HG03196 (cell line): ENCODE measurements around the gene CHAF1A.

Source experiments
- ATAC-seq: cut with Tn5 transposase; IDR thresholded peaks from one replicate; pipeline ENCODE4 v1.9.1; 2021; ENCODE audit not compliant: unreplicated experiment

Gene CHAF1A

GRCh38 chr19:4378886-4379285 lies 23.6 kb upstream of the CHAF1A start:
- no peak for ATAC-seq

GRCh38 chr19:4379383-4380253 lies 22.8 kb upstream of the CHAF1A start:
- no peak for ATAC-seq

DNA sequence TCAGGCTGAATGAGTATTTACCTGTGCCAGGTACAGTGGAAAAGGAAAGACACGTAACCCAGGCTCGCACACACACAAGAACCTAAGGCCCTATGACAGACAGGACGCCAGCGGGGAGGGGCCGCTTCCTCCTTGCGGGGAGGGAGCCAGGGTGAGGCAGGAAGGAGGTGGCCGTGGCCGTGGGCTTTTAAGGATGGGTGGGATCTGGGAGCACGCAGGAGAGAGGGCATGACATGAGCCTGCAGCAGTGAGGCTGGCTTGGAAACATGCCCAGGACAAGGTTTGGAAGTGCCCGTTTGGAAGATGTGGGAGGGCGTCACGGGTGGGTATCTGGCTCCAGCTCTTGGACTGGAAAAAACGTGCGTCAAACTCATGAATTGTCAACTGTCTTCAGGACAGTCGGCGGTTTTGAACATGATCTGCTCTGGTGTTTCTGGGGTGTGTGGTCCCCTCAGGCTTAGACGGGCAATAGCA lies 22.1 kb upstream of the CHAF1A start:
- ATAC-seq, result no peak

DNA sequence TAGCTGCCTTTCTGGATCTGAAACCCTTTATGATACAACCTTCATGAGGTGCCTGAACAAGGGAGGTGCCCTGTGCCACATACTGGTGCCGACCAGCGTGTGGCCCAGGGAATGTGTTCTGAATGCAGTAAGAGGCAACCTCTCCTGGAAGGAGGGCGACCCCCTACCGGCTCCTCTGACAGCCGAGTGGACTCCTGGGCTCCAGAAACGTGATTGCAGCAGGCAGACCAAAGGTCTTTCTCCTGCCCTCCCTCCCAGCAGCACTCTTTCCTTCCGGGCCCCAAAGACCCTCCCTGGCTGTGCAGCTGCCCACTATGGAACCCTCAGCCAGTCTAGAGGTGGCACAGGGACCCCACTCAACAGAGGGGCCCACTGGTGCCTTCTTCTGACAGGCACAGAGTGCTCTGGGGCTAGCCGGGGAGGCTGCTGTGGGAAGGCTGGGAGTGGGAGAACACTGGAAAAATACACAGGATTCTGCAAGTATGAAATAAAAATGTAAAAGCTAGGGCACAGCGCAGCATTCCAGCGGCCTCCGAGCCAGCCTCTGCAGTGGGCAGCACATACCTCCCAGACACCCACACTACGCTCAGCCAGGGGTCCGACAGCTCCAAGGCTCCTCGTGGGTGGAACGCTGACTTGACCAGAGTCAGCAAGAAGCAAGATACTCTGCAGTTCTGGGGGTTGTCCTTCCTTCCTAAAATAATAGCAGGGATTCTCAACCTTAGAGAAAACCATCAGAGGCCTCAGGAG lies 17.0 kb upstream of the CHAF1A start:
- ATAC-seq, result no peak

- no peak for ATAC-seq
Measured at GRCh38 chr19:4386041-4386782, 16.2 kb upstream of the CHAF1A start.

GRCh38 chr19:4388337-4389063 lies 13.9 kb upstream of the CHAF1A start:
- no peak for ATAC-seq

DNA sequence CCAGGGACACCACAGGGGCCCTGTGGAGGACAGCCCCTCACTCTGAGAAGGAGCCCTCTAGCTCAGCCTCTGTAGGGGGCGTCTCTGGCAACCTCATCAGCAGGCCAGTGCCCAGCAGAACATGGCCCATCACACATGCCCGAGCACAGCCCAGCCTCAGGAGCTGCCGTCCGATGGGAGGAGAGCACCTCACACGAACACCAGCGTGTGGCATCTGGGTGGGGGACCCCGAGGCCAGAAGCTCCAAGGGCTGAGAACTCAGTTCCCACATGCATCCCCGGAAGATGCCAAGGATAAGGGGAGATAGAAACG lies 13.4 kb upstream of the CHAF1A start:
- ATAC-seq, result no peak

DNA sequence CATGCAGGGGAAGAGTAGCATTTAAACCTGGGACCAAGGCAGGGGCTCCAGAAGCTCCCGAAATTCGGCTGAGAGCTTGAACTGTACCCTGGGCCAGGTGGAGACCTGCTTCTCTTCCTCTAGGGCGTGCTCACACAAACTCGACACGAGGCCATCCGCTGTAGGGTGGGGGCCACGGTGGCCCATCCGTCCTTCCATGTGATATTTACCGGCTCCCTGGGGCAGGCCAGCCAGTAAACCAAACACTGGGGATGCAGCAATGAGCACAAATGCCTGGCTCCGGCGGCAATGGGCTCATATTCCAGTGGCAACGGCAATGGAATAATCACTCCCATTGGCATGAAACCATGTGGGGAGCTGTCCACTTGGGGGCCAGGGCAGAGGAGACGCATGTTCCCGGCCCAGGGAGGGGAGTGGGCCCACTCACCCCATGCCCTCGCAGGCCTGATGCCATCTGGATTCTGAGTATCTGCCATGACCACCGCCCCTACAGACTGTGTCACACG lies 12.9 kb upstream of the CHAF1A start:
- ATAC-seq, result no peak

- no peak for ATAC-seq
Measured at GRCh38 chr19:4390017-4390566, 12.3 kb upstream of the CHAF1A start.

DNA sequence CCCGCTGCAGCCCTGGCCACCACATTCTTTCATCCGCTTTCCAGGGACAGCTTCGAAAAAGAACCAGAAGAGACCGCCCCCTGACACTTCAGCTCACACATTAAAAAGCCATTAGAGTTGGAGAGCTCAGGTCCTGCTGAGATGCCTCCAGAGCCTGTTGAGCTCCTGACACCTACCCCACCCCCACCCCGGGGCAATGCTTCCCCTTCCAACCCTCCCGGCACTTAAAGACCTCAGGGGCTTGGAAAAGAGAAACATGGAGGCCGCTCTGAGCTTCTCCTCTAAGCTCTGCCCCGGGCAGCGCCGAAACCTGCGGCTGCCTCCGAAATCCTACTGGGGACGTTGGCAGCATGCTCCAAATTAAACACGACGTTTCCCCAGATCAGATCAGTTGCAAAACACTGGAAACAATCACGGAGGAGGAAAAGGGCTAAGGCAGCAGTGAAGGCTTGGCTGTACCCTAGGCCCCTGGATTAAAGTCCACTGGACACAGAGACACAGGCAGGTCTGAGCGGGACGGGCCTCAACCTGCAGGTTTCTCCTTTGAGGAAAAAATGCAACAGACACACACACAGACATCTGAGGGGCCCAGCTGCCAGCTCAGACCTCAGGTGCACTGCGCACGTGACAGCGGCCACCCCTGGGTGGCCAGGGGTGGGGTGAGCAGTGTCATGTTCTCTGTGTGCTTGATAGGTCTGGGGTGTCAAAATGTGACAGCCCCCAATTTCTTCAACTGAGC lies 11.7 kb upstream of the CHAF1A start:
- ATAC-seq, result no peak

GRCh38 chr19:4391306-4391693 lies 11.1 kb upstream of the CHAF1A start:
- ATAC-seq, result no peak

- no peak for ATAC-seq
Measured at GRCh38 chr19:4391701-4392483, 10.5 kb upstream of the CHAF1A start.

- no peak for ATAC-seq
Measured at GRCh38 chr19:4393947-4394590, 8.4 kb upstream of the CHAF1A start.

- ATAC-seq, result no peak
Measured at GRCh38 chr19:4396949-4397783, 5.3 kb upstream of the CHAF1A start.

GRCh38 chr19:4399812-4400134 lies 2.7 kb upstream of the CHAF1A start:
- ATAC-seq, result no peak

DNA sequence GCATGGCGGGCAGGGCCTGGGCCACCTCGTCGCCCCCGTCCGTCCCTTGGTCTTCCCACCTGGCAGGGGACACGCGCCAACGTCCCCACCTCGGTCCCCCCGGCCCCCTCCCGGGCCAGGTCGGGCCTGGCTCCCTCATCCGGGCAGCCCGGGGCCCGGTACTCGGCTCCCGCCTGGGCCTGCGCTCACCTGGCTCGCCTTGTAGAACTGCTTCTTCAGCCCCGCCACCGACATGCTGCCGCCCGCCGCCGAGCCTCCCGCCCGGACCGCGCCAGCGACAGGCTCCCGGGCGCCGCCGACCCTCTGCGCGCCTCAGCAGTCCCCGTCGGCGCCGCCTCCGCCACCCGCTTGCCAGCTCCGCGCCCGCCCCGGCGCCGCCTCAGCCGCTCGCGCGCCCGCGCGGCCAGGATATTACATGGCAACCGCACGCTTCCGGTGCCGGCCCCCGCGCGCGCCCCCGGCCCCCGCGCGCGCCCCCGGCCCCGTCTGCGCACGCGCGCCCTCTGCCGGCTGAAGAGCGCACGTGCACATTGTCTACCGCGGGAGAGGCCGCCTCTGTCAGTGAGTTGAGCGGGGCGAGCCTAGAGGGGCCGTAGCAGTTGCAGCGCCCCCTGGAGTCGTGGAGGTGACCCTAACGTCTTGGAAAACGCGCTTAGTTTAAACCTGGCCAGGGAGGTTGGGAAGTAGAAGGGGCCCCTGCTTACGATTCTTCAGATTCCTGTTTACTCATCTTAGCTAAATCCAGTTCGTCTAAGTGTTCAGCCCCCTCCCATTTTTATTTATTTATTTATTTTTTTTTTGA lies 2.1 kb upstream of the CHAF1A start, which contains the start of gene SH3GL1:
TSS of gene SH3GL1 (minus strand) at position 413 of the 802 bp plus-strand sequence. CDS start at position 234, 179 bp downstream.
- ATAC-seq, result peak; percentile 61

- ATAC-seq, result no peak
Measured at GRCh38 chr19:4401769-4402170, 670 bp upstream of the CHAF1A start.
